GM12878 (cell line): Measurements from ENCODE around the gene GJC1.

Experiments used
- CTCF ChIP-seq, 3 experiments: IDR thresholded peaks in 2 of 3; conservative IDR thresholded peaks in 1 of 3; 2 replicates each; pipeline ENCODE4 v1.5.1; 2011; ENCODE audit warnings: low read depth in 3 of 3, low read length in 3 of 3, mild to moderate bottlenecking in 3 of 3, control low read depth in 2 of 3, moderate library complexity in 2 of 3, inconsistent platforms in 1 of 3, mixed read lengths in 1 of 3; ENCODE audit not compliant: control insufficient read depth in 2 of 3, insufficient read depth in 1 of 3; ENCODE audit errors: extremely low read depth in 1 of 3
- TBL1XR1 ChIP-seq: IDR thresholded peaks from 2 replicates; pipeline ENCODE4 v1.6.1; 2012; ENCODE audit warnings: low read depth, low read length, improper control_type of control experiment

DNA sequence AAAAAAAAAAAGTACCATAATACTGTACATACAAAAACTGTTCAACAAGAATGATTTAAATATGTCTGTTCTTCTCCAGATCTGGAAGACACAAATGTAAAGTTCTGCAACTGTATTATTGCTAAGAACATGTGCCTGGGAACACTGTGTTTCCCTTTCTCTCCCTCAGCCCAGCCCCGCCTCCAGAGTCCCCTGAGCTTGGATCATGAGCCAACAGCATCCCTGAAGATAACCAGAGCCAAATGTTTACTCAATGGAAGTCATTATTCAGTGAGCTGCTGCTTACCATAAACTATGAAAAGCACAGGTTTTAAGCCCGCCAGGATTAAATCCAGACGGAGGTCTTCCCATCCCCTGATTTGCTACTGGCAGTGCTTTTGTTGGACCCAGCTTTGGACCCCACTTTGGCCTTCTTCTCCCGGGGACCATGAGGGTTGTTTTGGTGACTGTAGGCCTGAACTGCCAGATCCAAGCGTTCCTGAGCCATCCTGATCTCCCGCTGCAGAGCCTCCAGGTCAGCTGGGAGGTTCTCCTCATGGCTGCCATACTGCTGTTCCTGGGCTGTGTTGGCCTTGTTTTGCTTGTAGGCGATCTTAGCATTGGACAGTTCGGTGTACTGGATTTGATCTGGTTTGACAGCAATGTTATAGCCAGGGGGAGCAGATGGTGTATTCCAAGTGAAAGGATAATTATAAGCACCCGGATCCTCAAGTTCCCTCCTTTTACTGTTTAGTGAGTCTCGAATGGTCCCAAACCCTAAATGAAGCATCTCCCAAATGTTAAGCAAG lies 25.6 kb downstream of the GJC1 start:
- TF ChIP-seq TBL1XR1 (no peak), CTCF (IDR thresholded peaks at IDR 0.05 in 2 of 3, conservative IDR thresholded peaks at IDR 0.05 in 1 of 3; ENCODE audit: control insufficient read depth in 2 of 3, extremely low read depth in 1 of 3, insufficient read depth in 1 of 3, low read depth in 3 of 3, low read length in 3 of 3) (no peak)
